ENCODE results near the gene OTOP3.

OTOP3 gene

DNA sequence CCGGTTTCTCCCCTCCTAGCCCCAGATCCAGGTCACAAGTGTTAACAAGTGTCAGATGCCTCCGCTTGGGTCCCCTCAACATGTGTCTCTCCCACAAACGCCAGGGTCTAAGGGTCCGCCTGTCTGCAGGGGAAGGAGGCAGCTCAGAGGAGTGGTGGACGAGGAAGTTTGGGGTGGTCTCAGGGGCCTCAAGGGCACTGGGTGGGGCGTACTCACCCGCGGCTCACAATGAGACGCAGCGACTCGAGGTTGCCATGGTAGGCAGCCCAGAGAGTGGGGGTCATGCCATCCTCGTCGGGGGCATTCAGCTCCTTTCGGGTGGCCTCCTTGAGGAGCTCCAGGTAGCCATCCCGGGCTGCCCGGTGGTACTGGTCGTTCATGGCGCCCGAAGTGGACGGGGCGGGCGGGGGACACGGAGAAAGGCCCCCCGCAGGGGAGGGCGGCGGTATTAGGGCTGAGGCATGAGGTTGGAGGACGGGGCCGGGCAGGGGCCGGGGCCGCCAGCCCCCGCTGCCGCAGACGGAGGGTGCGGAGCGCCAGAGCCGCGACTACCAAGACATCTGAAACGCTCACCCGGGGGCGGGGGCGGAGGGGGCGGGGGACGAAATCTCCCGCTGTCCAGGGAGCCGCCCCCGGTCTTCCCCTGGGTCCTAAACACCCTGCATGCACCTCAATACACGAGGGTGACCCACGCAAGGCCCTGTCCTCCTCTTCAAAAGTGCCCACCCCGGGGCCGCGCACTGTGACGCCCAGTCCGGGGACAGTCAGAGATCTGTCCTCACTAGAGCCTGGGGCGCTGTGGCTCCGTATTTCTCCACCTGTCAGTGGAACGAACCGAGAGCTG, 12.8 kb upstream of the OTOP3 start, which contains the start of gene USH1G:
USH1G (minus strand) TSS at position 562 of the 844 bp plus-strand sequence; CDS start at position 380, 182 bp downstream.
- Mint-ChIP-seq H3K36me3 (no peaks in the 10 kb centered on the region), H3K27ac (no peak within 1 kb of the TSS), H3K4me3 (peak within 1 kb of the TSS; percentile 67), H3K4me1 (ENCODE audit: low read depth) (peaks cover 4% of the 10 kb centered on the region), H3K27me3 (peaks cover 19% of the 10 kb centered on the region), H3K9me3 (ENCODE audit: low read depth) (no peaks in the 10 kb centered on the region)

DNA sequence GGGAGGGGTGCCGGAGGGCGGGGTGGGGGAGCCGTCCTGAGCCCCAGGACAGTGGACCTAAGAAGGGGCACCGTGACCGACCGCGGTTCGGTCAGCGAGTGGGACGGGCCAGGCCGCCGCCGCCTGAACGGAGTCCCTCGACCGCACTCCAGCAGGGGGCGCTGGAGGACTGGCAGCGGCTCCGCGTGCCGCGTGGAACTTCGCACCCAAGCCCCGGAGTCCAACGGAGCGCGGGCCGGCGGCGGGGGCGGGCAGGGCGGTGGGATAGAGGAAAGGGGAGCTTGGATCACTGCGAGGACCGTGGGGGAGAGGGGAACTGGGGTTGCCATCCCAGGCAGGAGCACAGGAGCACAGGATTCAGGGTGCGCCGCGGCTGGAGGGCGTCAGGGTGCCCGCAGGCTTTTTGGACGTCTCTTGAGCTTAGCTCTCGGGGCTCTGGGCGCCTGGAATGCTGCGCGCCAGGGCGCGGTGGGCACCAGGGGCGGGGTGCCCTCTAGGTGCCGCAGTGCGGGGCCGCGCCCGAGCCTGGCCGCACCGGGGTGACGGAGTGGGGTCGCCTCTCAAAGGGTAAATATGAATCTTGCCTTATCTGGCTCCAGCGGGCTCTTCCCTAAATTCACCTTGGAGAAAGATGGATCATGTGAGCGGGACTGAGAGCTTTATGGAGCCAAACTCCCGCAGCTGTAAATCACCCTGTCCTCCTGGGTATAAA, 12.0 kb upstream of the OTOP3 start:
- Mint-ChIP-seq H3K9me3 (ENCODE audit: low read depth) (no peaks in the 10 kb centered on the region), H3K27me3 (peaks cover 19% of the 10 kb centered on the region), H3K27ac (no peak overlapping the region), H3K4me1 (ENCODE audit: low read depth) (peaks cover 4% of the 10 kb centered on the region), H3K36me3 (no peaks in the 10 kb centered on the region), H3K4me3 (peak overlapping the region; percentile 58)

DNA sequence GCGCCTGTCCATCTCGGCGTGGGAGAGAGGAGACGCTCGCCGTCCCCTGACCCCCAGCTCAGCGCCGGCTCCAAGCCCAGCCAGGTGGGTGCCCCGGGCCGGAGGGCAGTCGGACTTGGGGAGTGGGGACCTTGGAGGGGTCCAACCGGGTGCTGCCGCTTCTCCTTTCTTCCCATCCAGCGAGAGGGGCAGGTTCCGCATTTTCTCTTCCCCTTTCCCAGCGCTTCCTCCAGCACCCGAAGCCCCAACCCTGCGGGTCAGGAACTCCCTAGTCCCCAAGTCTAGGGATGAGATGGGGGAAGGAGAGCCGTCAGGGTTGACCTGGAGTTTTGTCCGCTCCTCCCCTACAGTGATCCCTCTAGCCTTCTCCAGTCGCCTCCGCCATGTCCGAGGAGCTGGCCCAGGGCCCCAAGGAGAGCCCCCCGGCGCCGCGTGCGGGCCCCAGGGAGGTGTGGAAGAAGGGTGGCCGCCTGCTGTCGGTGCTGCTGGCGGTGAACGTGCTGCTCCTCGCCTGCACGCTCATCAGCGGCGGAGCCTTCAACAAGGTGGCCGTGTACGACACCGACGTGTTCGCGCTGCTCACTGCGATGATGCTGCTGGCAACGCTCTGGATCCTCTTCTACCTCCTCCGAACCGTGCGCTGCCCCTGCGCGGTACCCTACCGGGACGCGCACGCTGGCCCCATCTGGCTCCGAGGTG, 11.3 kb upstream of the OTOP3 start, which contains the start of gene OTOP2:
OTOP2 (plus strand) TSS at position 24 of the 699 bp plus-strand sequence; CDS start at position 384, 360 bp downstream.
- Mint-ChIP-seq H3K4me1 (ENCODE audit: low read depth) (peaks cover 4% of the 10 kb centered on the region), H3K27ac (no peak within 1 kb of the TSS), H3K36me3 (no peaks in the 10 kb centered on the region), H3K4me3 (peak within 1 kb of the TSS; percentile 58), H3K9me3 (ENCODE audit: low read depth) (no peaks in the 10 kb centered on the region), H3K27me3 (peaks cover 22% of the 10 kb centered on the region)

DNA sequence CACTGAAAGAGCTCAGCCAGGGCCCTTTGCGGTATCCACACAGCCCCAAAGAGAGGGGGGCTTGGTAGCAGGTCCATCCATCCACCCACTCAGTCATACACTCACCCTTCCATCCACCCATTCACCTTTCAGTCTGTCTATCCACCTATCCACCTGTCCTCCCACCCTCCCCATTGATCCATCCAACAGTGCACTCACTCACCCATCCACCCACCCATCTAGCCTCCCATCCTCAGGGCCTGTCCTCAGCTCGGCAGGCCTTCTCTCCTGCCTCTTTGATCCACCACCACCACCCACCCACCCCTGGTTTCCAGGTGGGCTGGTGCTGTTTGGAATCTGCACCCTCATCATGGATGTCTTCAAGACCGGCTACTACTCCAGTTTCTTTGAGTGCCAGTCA, 10.5 kb upstream of the OTOP3 start:
- Mint-ChIP-seq H3K27me3 (peaks cover 22% of the 10 kb centered on the region), H3K9me3 (ENCODE audit: low read depth) (no peaks in the 10 kb centered on the region), H3K27ac (no peak overlapping the region), H3K4me1 (ENCODE audit: low read depth) (peaks cover 4% of the 10 kb centered on the region), H3K36me3 (no peaks in the 10 kb centered on the region), H3K4me3 (no peak overlapping the region)

DNA sequence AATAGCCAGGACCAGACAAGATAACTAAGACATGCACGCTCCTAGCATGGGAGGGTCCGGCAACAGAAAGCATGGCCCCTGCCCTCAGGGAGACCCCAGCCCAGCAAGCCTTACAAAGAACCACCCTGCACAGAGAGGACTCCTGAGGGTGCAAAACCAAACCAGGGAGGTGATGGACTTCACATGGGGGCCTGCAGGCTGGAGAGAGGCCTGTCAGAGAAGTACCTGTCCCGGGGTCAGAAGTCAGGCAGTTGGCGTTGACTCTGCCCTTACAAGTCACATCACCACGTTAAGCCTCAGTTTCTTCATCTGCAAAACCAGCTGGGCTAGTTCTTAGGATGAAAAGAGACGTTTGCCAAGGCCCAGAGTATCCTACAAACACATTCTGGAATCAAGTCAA, 6.9 kb upstream of the OTOP3 start:
- Mint-ChIP-seq H3K27ac (no peak overlapping the region), H3K27me3 (peaks cover 26% of the 10 kb centered on the region), H3K9me3 (ENCODE audit: low read depth) (no peaks in the 10 kb centered on the region), H3K36me3 (no peaks in the 10 kb centered on the region), H3K4me3 (no peak overlapping the region), H3K4me1 (ENCODE audit: low read depth) (peaks cover 4% of the 10 kb centered on the region)

DNA sequence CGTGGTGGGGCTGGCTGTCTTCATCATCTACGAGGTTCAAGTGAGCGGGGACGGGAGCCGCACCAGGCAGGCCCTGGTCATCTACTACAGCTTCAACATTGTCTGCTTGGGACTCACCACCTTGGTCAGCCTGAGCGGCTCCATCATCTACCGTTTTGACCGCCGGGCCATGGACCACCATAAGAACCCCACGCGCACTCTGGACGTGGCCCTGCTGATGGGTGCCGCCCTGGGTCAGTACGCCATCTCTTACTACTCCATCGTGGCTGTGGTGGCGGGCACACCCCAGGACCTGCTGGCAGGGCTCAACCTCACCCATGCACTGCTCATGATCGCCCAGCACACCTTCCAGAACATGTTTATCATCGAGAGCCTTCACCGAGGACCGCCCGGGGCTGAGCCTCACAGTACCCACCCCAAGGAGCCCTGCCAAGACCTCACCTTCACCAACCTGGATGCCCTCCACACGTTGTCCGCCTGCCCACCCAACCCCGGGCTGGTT, 5.1 kb upstream of the OTOP3 start:
- Mint-ChIP-seq H3K36me3 (no peaks in the 10 kb centered on the region), H3K27me3 (peaks cover 23% of the 10 kb centered on the region), H3K27ac (no peak overlapping the region), H3K9me3 (ENCODE audit: low read depth) (no peaks in the 10 kb centered on the region), H3K4me3 (no peak overlapping the region), H3K4me1 (ENCODE audit: low read depth) (no peaks in the 10 kb centered on the region)

DNA sequence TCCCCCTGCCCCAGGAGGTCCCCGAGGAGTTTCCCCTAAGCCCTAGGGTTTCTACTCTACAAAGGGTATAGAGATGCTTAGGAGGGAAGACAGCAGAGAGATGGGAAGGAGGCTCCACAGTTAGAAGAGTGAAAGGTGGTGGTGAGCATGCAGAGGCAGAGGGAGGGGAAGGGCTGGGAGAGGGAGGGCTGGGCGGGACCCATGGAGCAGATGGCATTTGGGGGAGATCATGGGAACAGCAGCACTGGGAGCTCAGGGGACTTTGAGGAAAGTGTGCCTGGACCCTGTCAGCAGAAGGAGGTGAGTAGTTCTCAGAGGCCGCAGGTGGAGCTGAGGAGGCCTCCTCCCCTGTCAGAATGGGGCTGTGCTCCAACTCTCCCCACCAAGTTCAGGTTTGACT, 650 bp upstream of the OTOP3 start:
- H3K4me1 Mint-ChIP-seq (ENCODE audit: low read depth) = peaks cover 2% of the 10 kb centered on the region
- H3K27me3 Mint-ChIP-seq = peaks cover 33% of the 10 kb centered on the region
- H3K4me3 Mint-ChIP-seq = peak overlapping the region; percentile 27
- no peaks in the 10 kb centered on the region for H3K9me3 Mint-ChIP-seq (ENCODE audit: low read depth)
- H3K36me3 Mint-ChIP-seq = no peaks in the 10 kb centered on the region
- H3K27ac Mint-ChIP-seq = no peak overlapping the region

DNA sequence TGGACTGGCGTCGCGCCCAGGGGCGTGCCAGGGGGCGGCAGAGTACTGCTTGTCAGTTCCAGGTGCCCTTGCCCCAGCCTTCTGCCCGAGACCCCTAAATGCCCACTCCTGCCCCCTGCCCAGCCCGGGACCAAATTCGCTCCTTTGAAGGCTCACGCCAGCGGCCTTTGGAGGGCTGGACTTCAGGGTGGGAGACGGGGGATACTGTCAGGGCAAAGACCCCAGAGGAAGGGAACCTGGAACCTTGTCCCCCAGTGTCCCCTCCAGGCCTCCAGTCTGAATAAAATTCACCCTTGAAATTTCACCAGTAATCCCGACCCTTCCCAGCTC, 737 bp downstream of the OTOP3 start:
- no peaks in the 10 kb centered on the region for H3K36me3 Mint-ChIP-seq
- peaks cover 29% of the 10 kb centered on the region for H3K27me3 Mint-ChIP-seq
- H3K4me3 Mint-ChIP-seq = no peak overlapping the region
- no peak overlapping the region for H3K27ac Mint-ChIP-seq
- H3K9me3 Mint-ChIP-seq (ENCODE audit: low read depth) = no peaks in the 10 kb centered on the region
- peaks cover 2% of the 10 kb centered on the region for H3K4me1 Mint-ChIP-seq (ENCODE audit: low read depth)

DNA sequence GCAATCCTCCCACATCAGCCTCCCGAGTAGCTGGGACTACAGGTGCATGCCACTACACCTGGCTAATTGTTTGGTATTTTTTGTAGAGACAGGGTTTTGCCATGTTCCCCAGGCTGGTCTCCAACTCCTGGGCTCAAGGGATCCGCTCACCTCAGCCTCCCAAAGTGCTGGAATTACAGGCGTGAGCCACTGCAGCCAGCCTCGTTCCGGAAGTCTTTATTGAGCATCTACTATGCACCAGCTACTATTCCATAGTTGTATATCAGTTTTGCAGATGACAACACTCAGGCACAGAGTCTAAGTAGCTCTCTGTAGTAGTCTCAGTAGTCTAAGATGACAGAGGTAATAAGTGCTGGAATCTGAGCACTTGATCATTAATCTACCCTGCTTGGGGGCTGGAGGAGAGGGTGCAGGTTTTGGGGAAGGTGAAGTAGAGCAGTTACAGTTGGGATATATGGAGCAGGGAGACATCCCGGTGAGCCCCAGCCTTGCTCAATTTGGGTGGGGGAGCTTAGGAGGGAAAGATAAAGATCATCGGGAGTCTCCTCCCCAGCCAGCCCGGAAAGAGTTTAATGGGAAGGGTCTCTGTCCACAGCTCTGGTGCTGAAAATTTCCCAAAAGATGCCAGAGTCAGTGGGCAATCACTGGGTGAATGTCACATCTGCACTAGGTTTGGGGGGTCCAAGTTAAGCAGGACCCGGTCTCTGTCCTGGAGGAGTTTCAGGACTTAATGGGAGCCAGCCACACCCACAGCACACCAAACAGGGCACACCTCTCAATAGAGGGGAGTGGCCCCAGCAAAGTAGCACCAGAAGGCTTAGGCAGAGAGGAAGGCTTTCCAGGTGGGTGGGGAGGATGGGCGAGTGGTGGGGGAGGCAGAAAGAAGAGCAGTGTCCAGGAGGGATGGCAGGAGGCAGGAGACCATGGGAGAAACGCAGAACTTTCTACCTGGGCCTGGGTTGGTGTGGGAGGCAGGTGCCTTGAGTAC, 1.7 kb downstream of the OTOP3 start:
- no peak overlapping the region for H3K27ac Mint-ChIP-seq
- no peaks in the 10 kb centered on the region for H3K36me3 Mint-ChIP-seq
- no peak overlapping the region for H3K4me3 Mint-ChIP-seq
- H3K4me1 Mint-ChIP-seq (ENCODE audit: low read depth) = peaks cover 2% of the 10 kb centered on the region
- H3K27me3 Mint-ChIP-seq = peaks cover 33% of the 10 kb centered on the region
- no peaks in the 10 kb centered on the region for H3K9me3 Mint-ChIP-seq (ENCODE audit: low read depth)

DNA sequence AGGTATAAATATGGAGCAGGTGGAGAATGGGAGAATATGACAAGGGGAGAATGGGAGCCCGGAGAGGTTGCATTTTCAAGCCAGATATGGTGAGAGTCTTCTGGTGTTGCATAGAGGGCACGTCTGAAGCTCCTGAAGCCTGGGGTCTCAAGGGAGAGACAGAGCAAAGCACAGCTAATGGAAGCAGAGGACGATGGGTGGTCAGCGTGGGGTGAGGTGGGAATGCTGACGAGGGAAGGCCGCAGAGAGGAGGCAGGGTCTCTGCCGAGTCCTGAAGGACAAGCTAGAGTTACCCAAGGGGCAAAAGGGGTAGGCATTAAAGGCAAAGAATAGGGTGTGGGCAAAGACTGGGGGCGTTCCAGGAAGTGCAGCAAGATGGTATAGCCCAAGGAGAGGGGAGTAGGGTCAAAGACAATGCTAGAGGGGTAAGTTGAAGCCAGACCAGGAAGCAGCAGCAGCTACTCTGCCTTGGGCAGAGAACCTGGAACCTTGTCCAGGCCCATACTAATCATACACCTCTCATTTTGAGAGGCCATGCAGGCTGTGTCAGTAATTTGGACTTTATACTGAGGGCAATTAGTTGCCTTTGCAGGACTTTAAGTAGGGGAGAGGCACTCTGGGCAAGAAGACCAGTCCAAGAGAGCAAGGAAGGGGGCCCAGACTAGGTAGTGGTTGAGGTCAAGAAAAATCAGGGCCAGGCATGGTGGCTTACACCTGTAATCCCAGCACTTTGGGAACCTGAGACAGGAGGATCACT, 2.7 kb downstream of the OTOP3 start:
- no peak overlapping the region for H3K27ac Mint-ChIP-seq
- H3K4me3 Mint-ChIP-seq = no peak overlapping the region

DNA sequence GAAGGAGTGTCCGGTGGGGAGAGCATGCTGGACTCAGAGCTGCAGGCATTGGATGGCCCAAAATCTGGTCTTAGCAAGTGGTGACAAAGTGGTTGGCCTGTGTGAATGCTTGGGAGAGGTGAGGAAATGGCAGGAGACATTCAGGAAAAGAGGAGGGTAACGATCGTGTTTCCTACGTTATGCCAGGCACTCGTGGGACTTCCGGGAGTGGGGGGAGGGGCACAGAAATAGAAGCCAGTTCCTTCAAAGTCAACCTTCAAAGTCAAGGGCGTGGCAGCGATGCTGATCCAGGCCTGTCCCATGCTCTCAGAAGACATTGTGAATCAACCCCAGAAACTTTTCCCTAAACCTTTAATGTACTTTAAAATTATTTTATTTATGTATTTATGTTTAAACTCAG, 3.8 kb downstream of the OTOP3 start:
- Mint-ChIP-seq H3K27me3 (peaks cover 33% of the 10 kb centered on the region), H3K4me3 (no peak overlapping the region), H3K4me1 (ENCODE audit: low read depth) (peaks cover 2% of the 10 kb centered on the region), H3K36me3 (no peaks in the 10 kb centered on the region), H3K27ac (no peak overlapping the region), H3K9me3 (ENCODE audit: low read depth) (no peaks in the 10 kb centered on the region)

More for the DNA sequence above, 2.7 kb downstream of the OTOP3 start:
- peaks cover 36% of the 10 kb centered on the region for H3K27me3 Mint-ChIP-seq
- H3K9me3 Mint-ChIP-seq (ENCODE audit: low read depth) = no peaks in the 10 kb centered on the region
- H3K4me1 Mint-ChIP-seq (ENCODE audit: low read depth) = peaks cover 2% of the 10 kb centered on the region
- no peaks in the 10 kb centered on the region for H3K36me3 Mint-ChIP-seq

DNA sequence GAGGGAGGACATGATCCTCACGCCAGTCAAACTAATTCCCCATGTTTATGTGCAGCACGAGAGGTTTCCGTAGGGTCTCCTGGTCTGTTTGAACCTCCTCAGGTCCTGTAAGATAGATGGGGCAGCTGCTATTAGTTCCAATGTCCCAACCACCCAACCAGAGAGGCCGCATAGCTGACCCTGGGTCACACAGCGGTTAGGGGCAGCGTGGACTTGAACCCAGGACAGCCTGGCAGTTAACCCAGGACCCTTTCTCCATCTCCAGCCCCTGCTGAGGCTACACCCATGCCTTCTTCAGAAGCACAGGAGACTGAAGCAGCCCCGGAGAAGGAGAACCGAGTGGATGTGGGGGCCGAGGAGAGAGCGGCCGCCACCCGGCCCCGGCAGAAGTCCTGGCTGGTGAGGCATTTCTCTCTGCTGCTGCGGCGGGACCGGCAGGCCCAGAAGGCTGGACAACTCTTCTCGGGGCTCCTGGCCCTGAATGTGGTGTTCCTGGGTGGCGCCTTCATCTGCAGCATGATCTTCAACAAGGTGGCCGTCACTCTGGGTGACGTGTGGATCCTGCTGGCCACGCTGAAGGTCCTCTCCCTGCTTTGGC, 5.5 kb downstream of the OTOP3 start:
- no peak overlapping the region for H3K4me3 Mint-ChIP-seq
- H3K36me3 Mint-ChIP-seq = no peaks in the 10 kb centered on the region
- H3K9me3 Mint-ChIP-seq (ENCODE audit: low read depth) = no peaks in the 10 kb centered on the region
- peaks cover 2% of the 10 kb centered on the region for H3K4me1 Mint-ChIP-seq (ENCODE audit: low read depth)
- peaks cover 32% of the 10 kb centered on the region for H3K27me3 Mint-ChIP-seq
- H3K27ac Mint-ChIP-seq = no peak overlapping the region

DNA sequence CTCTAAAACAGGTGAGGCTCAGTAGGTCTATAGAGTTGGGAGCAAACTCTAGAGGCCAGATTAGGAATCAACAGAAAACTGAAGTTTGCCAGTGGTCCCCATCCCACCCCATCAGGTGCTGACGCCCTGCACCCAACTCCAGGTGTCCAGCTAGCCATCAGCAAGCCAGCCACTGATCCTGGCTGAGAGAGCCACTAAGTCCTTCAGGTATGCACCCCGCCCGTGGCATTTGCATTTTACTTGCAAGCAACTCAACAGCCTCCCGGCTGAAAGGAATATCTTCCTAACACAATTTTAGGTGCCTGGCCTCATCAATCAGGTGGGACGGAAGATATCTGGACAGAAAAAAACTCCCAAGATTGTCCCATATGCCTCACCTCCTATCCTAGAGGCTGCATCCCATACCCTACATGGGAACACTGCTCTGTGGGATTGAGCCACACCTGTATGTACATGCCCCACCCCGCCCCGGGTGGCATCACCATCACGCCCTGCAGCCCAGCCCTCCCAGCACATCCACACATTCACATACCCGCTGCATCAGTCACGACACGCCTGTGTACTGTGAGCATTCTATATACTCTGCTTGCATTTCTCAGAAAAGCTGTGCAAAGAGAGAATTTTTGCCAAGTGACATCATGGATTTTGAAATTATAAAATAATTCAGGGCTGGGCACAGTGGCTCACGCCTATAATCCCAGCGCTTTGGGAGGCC, 8.3 kb downstream of the OTOP3 start:
- H3K9me3 Mint-ChIP-seq (ENCODE audit: low read depth) = no peaks in the 10 kb centered on the region
- H3K27ac Mint-ChIP-seq = no peak overlapping the region
- peaks cover 14% of the 10 kb centered on the region for H3K27me3 Mint-ChIP-seq
- no peaks in the 10 kb centered on the region for H3K4me1 Mint-ChIP-seq (ENCODE audit: low read depth)
- no peaks in the 10 kb centered on the region for H3K36me3 Mint-ChIP-seq
- no peak overlapping the region for H3K4me3 Mint-ChIP-seq

All from activated naive CD8-positive, alpha-beta T cell (primary cell).